HepG2 (cell line): ENCODE measurements around the gene TMEM258. TPM values are rescaled to one million over a fixed set of nuclear protein-coding genes. Genes with fewer than 3 reads are reported as not detected.

Source experiments
- CBFB ChIP-seq: sonication (generic); formaldehyde crosslinking; IDR thresholded peaks from 2 replicates; pipeline ENCODE4 v1.4.0; 2020; ENCODE audit warnings: missing genetic modification reagents
- DMAP1 ChIP-seq: IDR thresholded peaks from 2 replicates; pipeline ENCODE4 v1.6.1; 2016
- GABPA ChIP-seq, 2 experiments: IDR thresholded peaks; 2 replicates each; pipeline ENCODE4 v1.6.1; 2011 to 2016; ENCODE audit warnings: low read depth in 2 of 2, low read length in 1 of 2, missing biosample characterization in 1 of 2, missing genetic modification characterization in 1 of 2
- KDM4B ChIP-seq: sonication (generic); formaldehyde crosslinking; IDR thresholded peaks from 2 replicates; pipeline ENCODE4 v1.4.0; 2020; ENCODE audit warnings: missing genetic modification reagents
- MYC ChIP-seq: sonication (generic); formaldehyde crosslinking; IDR thresholded peaks from 2 replicates; pipeline ENCODE4 v1.9.0; 2021; ENCODE audit warnings: missing genetic modification reagents, borderline replicate concordance
- PRMT3 ChIP-seq: sonication (generic); formaldehyde crosslinking; IDR thresholded peaks from 2 replicates; pipeline ENCODE4 v1.8.1; 2022; ENCODE audit warnings: low read depth, mild to moderate bottlenecking, moderate library complexity, missing genetic modification reagents, borderline replicate concordance
- ZBTB38 ChIP-seq: sonication (generic); formaldehyde crosslinking; IDR thresholded peaks from 2 replicates; pipeline ENCODE4 v1.5.1; 2020; ENCODE audit warnings: mild to moderate bottlenecking, missing genetic modification reagents
- ZBTB42 ChIP-seq: sonication (generic); formaldehyde crosslinking; IDR thresholded peaks from 2 replicates; pipeline ENCODE4 v1.5.0; 2020; ENCODE audit warnings: mild to moderate bottlenecking, missing genetic modification reagents
- ZNF33A ChIP-seq: sonication (generic); formaldehyde crosslinking; IDR thresholded peaks from 2 replicates; pipeline ENCODE4 v1.5.1; 2020; ENCODE audit warnings: missing genetic modification reagents, mild to moderate bottlenecking, moderate library complexity, borderline replicate concordance
- ZNF550 ChIP-seq: sonication (generic); formaldehyde crosslinking; IDR thresholded peaks from 2 replicates; pipeline ENCODE4 v1.4.0; 2020; ENCODE audit warnings: mild to moderate bottlenecking, missing genetic modification reagents, borderline replicate concordance
- ZNF841 ChIP-seq: sonication (generic); formaldehyde crosslinking; IDR thresholded peaks from 2 replicates; pipeline ENCODE4 v1.8.1; 2023; ENCODE audit warnings: missing genetic modification reagents, borderline replicate concordance
- ZNF879 ChIP-seq: sonication (generic); formaldehyde crosslinking; IDR thresholded peaks from 2 replicates; pipeline ENCODE4 v1.8.1; 2023; ENCODE audit warnings: missing genetic modification reagents
- polyA plus RNA-seq, 8 experiments: library from polyadenylated mRNA; depleted of rRNA in 3 of 8; stranded (reverse) in 7 of 8; unstranded in 1 of 8; fragments of >200 nt; fragmentation: Illumina TruSeq in 4 of 8; extraction: Trizol in 4 of 8; gene quantifications; 2 replicates each; pipeline versions ENCODE4 v1.2.1 to v1.2.3, GENCODE V29; 2011 to 2016; ENCODE audit warnings: low read depth in 4 of 8, missing spikeins in 1 of 8, mixed read lengths in 1 of 8; ENCODE audit not compliant: insufficient read depth in 1 of 8
- total RNA-seq, 5 experiments: library from RNA; depleted of rRNA; stranded (reverse); fragments of >200 nt; fragmentation: Illumina TruSeq; extraction: Trizol; gene quantifications; 2 replicates each; pipeline ENCODE4 v1.2.3, GENCODE V29; 2016; ENCODE audit warnings: low read depth in 1 of 5
- TF ChIP-seq, protein P1 (sequence below), 2 experiments: sonication (generic) in 1 of 2; formaldehyde crosslinking in 1 of 2; IDR thresholded peaks; 2 replicates each; pipeline versions ENCODE4 v1.4.0 to v1.6.1; 2018 to 2020; ENCODE audit warnings: missing genetic modification reagents in 2 of 2, borderline replicate concordance in 1 of 2, low read depth in 1 of 2, mild to moderate bottlenecking in 1 of 2, missing biosample characterization in 1 of 2
- TF ChIP-seq, protein P2 (sequence below): sonication (generic); formaldehyde crosslinking; IDR thresholded peaks from 2 replicates; pipeline ENCODE4 v1.5.1; 2020; ENCODE audit warnings: mild to moderate bottlenecking, moderate library complexity, missing genetic modification reagents
- TF ChIP-seq, protein P3 (sequence below): sonication (generic); formaldehyde crosslinking; IDR thresholded peaks from 2 replicates; pipeline ENCODE4 v1.4.0; 2020; ENCODE audit warnings: mild to moderate bottlenecking, missing genetic modification reagents

TMEM258 gene
- total and polyA plus RNA-seq, 2 of the 13 experiments (the other 11 are each of a cell fraction or from before 2014, with no cell fraction given) = 175 to 424 TPM

DNA sequence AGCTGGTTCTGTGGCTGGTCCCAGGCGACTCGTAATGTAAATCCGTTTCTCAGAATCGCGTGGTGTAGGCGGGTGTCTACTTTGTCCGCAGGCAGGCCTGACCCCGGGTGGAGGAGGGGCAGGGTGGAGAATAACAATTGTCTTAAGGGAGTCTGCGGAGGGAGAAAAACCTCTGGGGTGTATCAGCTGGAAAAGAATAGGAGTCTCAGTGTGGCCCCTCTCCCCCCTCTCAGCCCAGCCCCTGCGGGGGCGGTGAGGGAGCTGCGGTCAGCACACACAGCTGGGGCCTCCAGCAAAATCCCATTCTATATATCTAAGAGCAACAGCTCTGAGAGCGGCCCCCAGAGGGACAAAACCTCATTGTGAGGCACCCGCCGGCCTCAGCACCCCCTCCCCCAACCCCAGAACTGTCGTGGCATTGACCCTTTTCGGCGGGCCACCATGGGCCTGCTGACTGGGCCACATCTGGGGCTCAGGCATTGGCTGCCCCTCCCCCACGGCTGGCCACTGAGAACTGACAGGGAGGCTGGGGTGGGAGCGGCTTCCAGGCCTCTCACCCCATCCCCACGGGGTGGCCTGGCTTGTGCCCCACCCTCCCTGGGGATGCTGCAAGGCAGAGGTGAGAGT, 42.7 kb downstream of the TMEM258 start (continued):
- TF ChIP-seq, protein P1, sequence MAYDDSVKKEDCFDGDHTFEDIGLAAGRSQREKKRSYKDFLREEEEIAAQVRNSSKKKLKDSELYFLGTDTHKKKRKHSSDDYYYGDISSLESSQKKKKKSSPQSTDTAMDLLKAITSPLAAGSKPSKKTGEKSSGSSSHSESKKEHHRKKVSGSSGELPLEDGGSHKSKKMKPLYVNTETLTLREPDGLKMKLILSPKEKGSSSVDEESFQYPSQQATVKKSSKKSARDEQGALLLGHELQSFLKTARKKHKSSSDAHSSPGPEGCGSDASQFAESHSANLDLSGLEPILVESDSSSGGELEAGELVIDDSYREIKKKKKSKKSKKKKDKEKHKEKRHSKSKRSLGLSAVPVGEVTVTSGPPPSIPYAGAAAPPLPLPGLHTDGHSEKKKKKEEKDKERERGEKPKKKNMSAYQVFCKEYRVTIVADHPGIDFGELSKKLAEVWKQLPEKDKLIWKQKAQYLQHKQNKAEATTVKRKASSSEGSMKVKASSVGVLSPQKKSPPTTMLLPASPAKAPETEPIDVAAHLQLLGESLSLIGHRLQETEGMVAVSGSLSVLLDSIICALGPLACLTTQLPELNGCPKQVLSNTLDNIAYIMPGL (CRISPR knock-in tag; IDR thresholded peaks at IDR 0.05; ENCODE audit: borderline replicate concordance in 1 of 2, low read depth in 1 of 2) = no peak
- TF ChIP-seq ZNF550 (CRISPR knock-in tag) = no peak
- no peak for TF ChIP-seq ZNF841 (CRISPR knock-in tag)
- TF ChIP-seq ZNF879 (CRISPR knock-in tag) = no peak
- TF ChIP-seq CBFB = peak; percentile 30; the same call in 1 of the 2 replicates
- TF ChIP-seq DMAP1 (CRISPR knock-in tag) = peak; percentile 27; the same call in 1 of the 2 replicates
- no peak for TF ChIP-seq PRMT3 (CRISPR knock-in tag)
- no peak for TF ChIP-seq ZNF33A (CRISPR knock-in tag)
- TF ChIP-seq, protein P2, sequence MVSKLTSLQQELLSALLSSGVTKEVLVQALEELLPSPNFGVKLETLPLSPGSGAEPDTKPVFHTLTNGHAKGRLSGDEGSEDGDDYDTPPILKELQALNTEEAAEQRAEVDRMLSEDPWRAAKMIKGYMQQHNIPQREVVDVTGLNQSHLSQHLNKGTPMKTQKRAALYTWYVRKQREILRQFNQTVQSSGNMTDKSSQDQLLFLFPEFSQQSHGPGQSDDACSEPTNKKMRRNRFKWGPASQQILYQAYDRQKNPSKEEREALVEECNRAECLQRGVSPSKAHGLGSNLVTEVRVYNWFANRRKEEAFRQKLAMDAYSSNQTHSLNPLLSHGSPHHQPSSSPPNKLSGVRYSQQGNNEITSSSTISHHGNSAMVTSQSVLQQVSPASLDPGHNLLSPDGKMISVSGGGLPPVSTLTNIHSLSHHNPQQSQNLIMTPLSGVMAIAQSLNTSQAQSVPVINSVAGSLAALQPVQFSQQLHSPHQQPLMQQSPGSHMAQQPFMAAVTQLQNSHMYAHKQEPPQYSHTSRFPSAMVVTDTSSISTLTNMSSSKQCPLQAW (CRISPR knock-in tag) = peak; percentile 47; the same call in 1 of the 2 replicates
- TF ChIP-seq ZBTB38 (CRISPR knock-in tag) = no peak
- TF ChIP-seq KDM4B (CRISPR knock-in tag) = no peak
- TF ChIP-seq GABPA (IDR thresholded peaks at IDR 0.05; ENCODE audit: low read depth, low read length) = no peak
- no peak for TF ChIP-seq GABPA (CRISPR knock-in tag; IDR thresholded peaks at IDR 0.05; ENCODE audit: low read depth)
- peak; percentile 32; the same call in 1 of the 2 replicates for TF ChIP-seq MYC (CRISPR knock-in tag)
- TF ChIP-seq ZBTB42 (CRISPR knock-in tag) = peak; percentile 82; the same call in 1 of the 2 replicates
- TF ChIP-seq, protein P3, sequence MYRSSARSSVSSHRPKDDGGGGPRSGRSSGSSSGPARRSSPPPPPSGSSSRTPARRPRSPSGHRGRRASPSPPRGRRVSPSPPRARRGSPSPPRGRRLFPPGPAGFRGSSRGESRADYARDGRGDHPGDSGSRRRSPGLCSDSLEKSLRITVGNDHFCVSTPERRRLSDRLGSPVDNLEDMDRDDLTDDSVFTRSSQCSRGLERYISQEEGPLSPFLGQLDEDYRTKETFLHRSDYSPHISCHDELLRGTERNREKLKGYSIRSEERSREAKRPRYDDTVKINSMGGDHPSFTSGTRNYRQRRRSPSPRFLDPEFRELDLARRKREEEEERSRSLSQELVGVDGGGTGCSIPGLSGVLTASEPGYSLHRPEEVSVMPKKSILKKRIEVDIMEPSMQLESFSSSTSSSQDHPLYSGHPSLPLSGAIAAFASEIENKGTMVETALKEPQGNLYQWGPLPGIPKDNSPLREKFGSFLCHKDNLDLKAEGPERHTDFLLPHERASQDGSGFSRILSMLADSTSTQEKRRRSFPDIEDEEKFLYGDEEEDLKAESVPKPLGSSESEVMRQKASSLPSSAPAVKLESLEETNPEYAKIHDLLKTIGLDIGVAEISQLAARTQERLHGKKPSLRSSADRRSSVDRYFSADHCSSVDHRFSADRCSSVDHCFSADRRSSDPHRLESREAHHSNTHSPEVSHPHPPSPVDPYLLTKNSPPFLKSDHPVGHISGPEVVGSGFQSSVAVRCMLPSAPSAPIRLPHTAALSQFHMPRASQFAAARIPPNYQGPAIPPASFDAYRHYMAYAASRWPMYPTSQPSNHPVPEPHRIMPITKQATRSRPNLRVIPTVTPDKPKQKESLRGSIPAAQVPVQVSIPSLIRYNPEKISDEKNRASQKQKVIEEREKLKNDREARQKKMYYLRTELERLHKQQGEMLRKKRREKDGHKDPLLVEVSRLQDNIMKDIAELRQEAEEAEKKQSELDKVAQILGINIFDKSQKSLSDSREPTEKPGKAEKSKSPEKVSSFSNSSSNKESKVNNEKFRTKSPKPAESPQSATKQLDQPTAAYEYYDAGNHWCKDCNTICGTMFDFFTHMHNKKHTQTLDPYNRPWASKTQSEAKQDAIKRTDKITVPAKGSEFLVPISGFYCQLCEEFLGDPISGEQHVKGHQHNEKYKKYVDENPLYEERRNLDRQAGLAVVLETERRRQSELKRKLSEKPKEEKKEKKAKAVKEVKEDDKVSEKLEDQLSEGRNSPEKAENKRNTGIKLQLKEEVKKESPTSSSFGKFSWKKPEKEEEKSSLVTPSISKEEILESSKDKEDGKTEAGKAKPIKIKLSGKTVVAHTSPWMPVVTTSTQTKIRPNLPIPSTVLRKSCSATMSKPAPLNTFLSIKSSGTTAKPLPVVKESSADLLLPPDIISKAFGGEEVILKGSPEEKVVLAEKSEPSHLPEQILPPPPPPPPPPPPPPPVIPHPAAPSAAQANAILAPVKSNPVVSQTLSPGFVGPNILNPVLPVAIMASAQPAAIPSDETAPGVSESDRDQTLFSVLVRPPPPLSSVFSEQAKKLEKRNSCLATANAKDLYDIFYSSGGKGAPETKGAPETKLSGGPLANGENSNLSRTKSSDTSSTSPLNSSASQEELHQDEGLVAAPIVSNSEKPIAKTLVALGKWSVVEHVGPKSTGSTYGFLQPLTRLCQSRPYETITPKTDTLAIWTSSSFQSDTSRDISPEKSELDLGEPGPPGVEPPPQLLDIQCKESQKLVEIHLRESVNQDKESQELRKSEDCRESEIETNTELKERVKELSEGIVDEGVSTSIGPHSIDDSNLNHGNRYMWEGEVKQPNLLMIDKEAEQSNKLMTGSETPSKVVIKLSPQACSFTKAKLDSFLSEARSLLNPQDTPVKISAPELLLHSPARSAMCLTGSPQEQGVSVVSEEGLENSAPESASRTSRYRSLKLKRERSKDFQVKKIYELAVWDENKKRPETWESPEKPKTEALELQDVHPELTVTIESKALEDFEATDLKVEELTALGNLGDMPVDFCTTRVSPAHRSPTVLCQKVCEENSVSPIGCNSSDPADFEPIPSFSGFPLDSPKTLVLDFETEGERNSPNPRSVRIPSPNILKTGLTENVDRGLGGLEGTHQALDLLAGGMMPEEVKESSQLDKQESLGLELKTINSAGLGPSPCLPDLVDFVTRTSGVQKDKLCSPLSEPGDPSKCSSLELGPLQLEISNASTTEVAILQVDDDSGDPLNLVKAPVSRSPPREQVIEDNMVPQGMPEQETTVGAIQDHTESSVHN (CRISPR knock-in tag) = no peak
